ENCODE data around the gene SETD4. TPM values are rescaled to one million over a fixed set of nuclear protein-coding genes. Genes with fewer than 3 reads are reported as not detected.

Gene SETD4
- total RNA-seq (2014; rRNA removed; shearing (Covaris generic)), result 10.4 and 12.9 TPM in 2 replicates
- polyA plus RNA-seq (2016; fragmentation: Nextera tagmentation; extraction: Ambion mirVana), result 12.5 and 12.7 TPM in 2 replicates

- H3K4me1 ChIP-seq (ENCODE audit: insufficient read depth), result no peaks in the 10 kb centered on the region
- peak within 1 kb of the TSS; percentile 81 for H3K27ac ChIP-seq
- peak within 1 kb of the TSS; percentile 85 for H3K4me2 ChIP-seq (ENCODE audit: unreplicated experiment)
- no peaks in the 10 kb centered on the region for H3K9me2 ChIP-seq (ENCODE audit: insufficient read depth)
- peak within 1 kb of the TSS; percentile 86 for H3K9ac ChIP-seq
- H3K27me3 ChIP-seq (replicated peaks; ENCODE audit: insufficient read depth), result no peaks in the 10 kb centered on the region
- in situ Hi-C loops (cut with MboI), result no loop called here
- peaks cover 21% of the 10 kb centered on the region; the same call in 1 of the 2 replicates for H3K36me3 ChIP-seq (ENCODE audit: low read depth)
- peak; percentile 96 for DNase-seq
- TF ChIP-seq EZH2phosphoT487 (IDR thresholded peaks at IDR 0.05; ENCODE audit: insufficient read depth, low read depth), result no peak
- TF ChIP-seq EZH2 (IDR thresholded peaks at IDR 0.05; ENCODE audit: insufficient read depth, poor library complexity, severe bottlenecking), result no peak
- H3F3A ChIP-seq (ENCODE audit: insufficient read depth), result no peaks in the 10 kb centered on the region
- 0 to 1% methylated on average over 54 to 56 of the region's 57 CpGs for WGBS, 2 experiments (ENCODE audit: low coverage in 1 of 2, low lambda C conversion rate in 2 of 2, missing lambda C conversion rate in 2 of 2)
- no peaks in the 10 kb centered on the region for H4K20me1 ChIP-seq (ENCODE audit: insufficient read depth)
- peak within 1 kb of the TSS; percentile 84 for H3K4me3 ChIP-seq
- H3K9me3 ChIP-seq (ENCODE audit: low read depth), result no peaks in the 10 kb centered on the region
- peak within 1 kb of the TSS; percentile 90 for H2AFZ ChIP-seq
- H3K79me2 ChIP-seq (ENCODE audit: insufficient read depth), result peaks cover 27% of the 10 kb centered on the region
Observed at GRCh38 chr21:36060159-36060921, at the start of gene SETD4. Gene SETD4, minus strand, starts transcription at chr21:36060526. Its CDS starts 1,638 bp downstream, at chr21:36058888.

GRCh38 chr21:36109868-36110267 is 49.5 kb upstream of the SETD4 start:
- no peak for TF ChIP-seq EZH2phosphoT487 (IDR thresholded peaks at IDR 0.05; ENCODE audit: insufficient read depth, low read depth)
- no peak for TF ChIP-seq EZH2 (IDR thresholded peaks at IDR 0.05; ENCODE audit: insufficient read depth, poor library complexity, severe bottlenecking)
- H3K9me3 ChIP-seq (ENCODE audit: low read depth), result no peaks in the 10 kb centered on the region
- H3K27ac ChIP-seq, result no peak overlapping the region
- WGBS, 2 experiments (ENCODE audit: low coverage in 1 of 2, low lambda C conversion rate in 2 of 2, missing lambda C conversion rate in 2 of 2), result 91% methylated on average over 10 of the region's 10 CpGs
- H3K27me3 ChIP-seq (replicated peaks; ENCODE audit: insufficient read depth), result 0 out of 2 replicates have a peak, but pooled peaks cover 3% of the 10 kb centered on the region
- H3K9me2 ChIP-seq (ENCODE audit: insufficient read depth), result no peaks in the 10 kb centered on the region
- H4K20me1 ChIP-seq (ENCODE audit: insufficient read depth), result no peaks in the 10 kb centered on the region
- H3K4me1 ChIP-seq (ENCODE audit: insufficient read depth), result peaks cover 3% of the 10 kb centered on the region; the same call in 1 of the 2 replicates
- in situ Hi-C loops (cut with MboI), result no loop called here
- H3F3A ChIP-seq (ENCODE audit: insufficient read depth), result no peaks in the 10 kb centered on the region
- no peak overlapping the region for H2AFZ ChIP-seq
- H3K4me2 ChIP-seq (ENCODE audit: unreplicated experiment), result no peak overlapping the region
- H3K36me3 ChIP-seq (ENCODE audit: low read depth), result no peaks in the 10 kb centered on the region
- no peaks in the 10 kb centered on the region for H3K79me2 ChIP-seq (ENCODE audit: insufficient read depth)
- H3K9ac ChIP-seq, result no peak overlapping the region
- DNase-seq, result no peak
- no peak overlapping the region for H3K4me3 ChIP-seq

GRCh38 chr21:36105327-36105842 is 45.1 kb upstream of the SETD4 start:
- 95% methylated on average over 4 of the region's 4 CpGs for WGBS, 2 experiments (ENCODE audit: low coverage in 1 of 2, low lambda C conversion rate in 2 of 2, missing lambda C conversion rate in 2 of 2)
- H3K79me2 ChIP-seq (ENCODE audit: insufficient read depth), result no peaks in the 10 kb centered on the region
- H3K9me3 ChIP-seq (ENCODE audit: low read depth), result no peaks in the 10 kb centered on the region
- H3K4me1 ChIP-seq (ENCODE audit: insufficient read depth), result no peaks in the 10 kb centered on the region
- H3K9me2 ChIP-seq (ENCODE audit: insufficient read depth), result no peaks in the 10 kb centered on the region
- H3F3A ChIP-seq (ENCODE audit: insufficient read depth), result no peaks in the 10 kb centered on the region
- no peak overlapping the region for H3K9ac ChIP-seq
- H3K27ac ChIP-seq, result no peak overlapping the region
- no peaks in the 10 kb centered on the region for H3K36me3 ChIP-seq (ENCODE audit: low read depth)
- 0 out of 2 replicates have a peak, but pooled peaks cover 3% of the 10 kb centered on the region for H3K27me3 ChIP-seq (replicated peaks; ENCODE audit: insufficient read depth)
- TF ChIP-seq EZH2 (IDR thresholded peaks at IDR 0.05; ENCODE audit: insufficient read depth, poor library complexity, severe bottlenecking) (no peak), EZH2phosphoT487 (IDR thresholded peaks at IDR 0.05; ENCODE audit: insufficient read depth, low read depth) (no peak)
- H3K4me3 ChIP-seq, result no peak overlapping the region
- no peak overlapping the region for H2AFZ ChIP-seq
- in situ Hi-C loops (cut with MboI), result no loop called here
- H4K20me1 ChIP-seq (ENCODE audit: insufficient read depth), result no peaks in the 10 kb centered on the region
- H3K4me2 ChIP-seq (ENCODE audit: unreplicated experiment), result no peak overlapping the region
- no peak for DNase-seq

GRCh38 chr21:36104317-36105300 is 44.3 kb upstream of the SETD4 start:
- DNase-seq, result peak; percentile 21
- H3K9ac ChIP-seq, result no peak overlapping the region
- H3K27ac ChIP-seq, result no peak overlapping the region
- H3K9me2 ChIP-seq (ENCODE audit: insufficient read depth), result no peaks in the 10 kb centered on the region
- no peak overlapping the region for H3K4me2 ChIP-seq (ENCODE audit: unreplicated experiment)
- 0 out of 2 replicates have a peak, but pooled peaks cover 3% of the 10 kb centered on the region for H3K27me3 ChIP-seq (replicated peaks; ENCODE audit: insufficient read depth)
- WGBS, 2 experiments (ENCODE audit: low coverage in 1 of 2, low lambda C conversion rate in 2 of 2, missing lambda C conversion rate in 2 of 2), result 52 to 60% methylated on average over 29 of the region's 29 CpGs
- H3K4me1 ChIP-seq (ENCODE audit: insufficient read depth), result no peaks in the 10 kb centered on the region
- no peaks in the 10 kb centered on the region for H4K20me1 ChIP-seq (ENCODE audit: insufficient read depth)
- H3K79me2 ChIP-seq (ENCODE audit: insufficient read depth), result no peaks in the 10 kb centered on the region
- no peaks in the 10 kb centered on the region for H3K9me3 ChIP-seq (ENCODE audit: low read depth)
- H3F3A ChIP-seq (ENCODE audit: insufficient read depth), result no peaks in the 10 kb centered on the region
- no peak for TF ChIP-seq EZH2phosphoT487 (IDR thresholded peaks at IDR 0.05; ENCODE audit: insufficient read depth, low read depth)
- TF ChIP-seq EZH2 (IDR thresholded peaks at IDR 0.05; ENCODE audit: insufficient read depth, poor library complexity, severe bottlenecking), result no peak
- no peak overlapping the region for H2AFZ ChIP-seq
- in situ Hi-C loops (cut with MboI), result no loop called here
- H3K36me3 ChIP-seq (ENCODE audit: low read depth), result no peaks in the 10 kb centered on the region
- no peak overlapping the region for H3K4me3 ChIP-seq
